OCI-LY1 (cell line): Measurements from ENCODE around the gene SMIM22.

Source experiments
- EZH2 ChIP-seq: fragments of 200-600 bp; sonication (generic), shearing (Covaris generic); IDR thresholded peaks from 2 replicates; pipeline ENCODE4 v1.8.0; 2017; ENCODE audit warnings: borderline replicate concordance, mixed run types, mild to moderate bottlenecking, antibody characterized with exemption, low read length, moderate library complexity, mixed read lengths
- TF ChIP-seq, protein P1 (sequence below): fragments of 200-600 bp; sonication (generic), shearing (Covaris generic); IDR thresholded peaks from 2 replicates; pipeline ENCODE4 v1.5.1; 2017; ENCODE audit warnings: mild to moderate bottlenecking, antibody characterized with exemption, low read length, moderate library complexity, mixed read lengths

DNA sequence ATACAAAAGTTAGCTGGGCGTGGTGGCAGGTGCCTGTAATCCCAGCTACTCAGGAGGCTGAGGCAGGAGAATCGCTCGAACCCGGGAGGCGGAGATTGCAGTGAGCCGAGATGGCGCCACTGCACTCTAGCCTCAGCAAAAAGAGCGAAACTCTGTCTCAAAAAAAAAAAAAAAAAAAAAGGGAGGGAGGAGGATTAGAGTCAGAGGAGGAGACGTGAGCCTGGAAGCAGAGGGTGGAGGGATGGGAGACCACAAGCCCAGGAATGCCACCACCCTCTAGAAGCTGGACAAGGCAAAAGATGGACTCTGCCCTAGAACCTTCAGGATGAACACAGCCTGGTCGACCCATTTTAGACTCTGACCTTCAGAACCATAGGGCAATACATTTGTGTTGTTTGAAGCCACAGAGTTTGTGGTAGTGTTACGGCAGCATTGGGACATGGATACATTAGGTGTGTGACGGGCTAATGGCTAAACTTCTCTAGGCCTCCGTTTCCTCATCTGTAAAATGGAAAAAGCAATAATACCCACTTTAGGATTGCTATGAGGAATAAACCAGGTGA lies 2.1 kb upstream of the SMIM22 start:
- TF ChIP-seq, protein P1, sequence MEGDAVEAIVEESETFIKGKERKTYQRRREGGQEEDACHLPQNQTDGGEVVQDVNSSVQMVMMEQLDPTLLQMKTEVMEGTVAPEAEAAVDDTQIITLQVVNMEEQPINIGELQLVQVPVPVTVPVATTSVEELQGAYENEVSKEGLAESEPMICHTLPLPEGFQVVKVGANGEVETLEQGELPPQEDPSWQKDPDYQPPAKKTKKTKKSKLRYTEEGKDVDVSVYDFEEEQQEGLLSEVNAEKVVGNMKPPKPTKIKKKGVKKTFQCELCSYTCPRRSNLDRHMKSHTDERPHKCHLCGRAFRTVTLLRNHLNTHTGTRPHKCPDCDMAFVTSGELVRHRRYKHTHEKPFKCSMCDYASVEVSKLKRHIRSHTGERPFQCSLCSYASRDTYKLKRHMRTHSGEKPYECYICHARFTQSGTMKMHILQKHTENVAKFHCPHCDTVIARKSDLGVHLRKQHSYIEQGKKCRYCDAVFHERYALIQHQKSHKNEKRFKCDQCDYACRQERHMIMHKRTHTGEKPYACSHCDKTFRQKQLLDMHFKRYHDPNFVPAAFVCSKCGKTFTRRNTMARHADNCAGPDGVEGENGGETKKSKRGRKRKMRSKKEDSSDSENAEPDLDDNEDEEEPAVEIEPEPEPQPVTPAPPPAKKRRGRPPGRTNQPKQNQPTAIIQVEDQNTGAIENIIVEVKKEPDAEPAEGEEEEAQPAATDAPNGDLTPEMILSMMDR: no peak
- no peak for TF ChIP-seq EZH2
